Esophagus muscularis mucosa (tissue), 4 donors: Measurements from ENCODE around the gene NANOS1. TPM values are rescaled to one million over a fixed set of nuclear protein-coding genes. Genes with fewer than 3 reads are reported as not detected.

ENCODE experiments used
- small RNA-seq, 3 donors: library from RNA; depleted of rRNA; stranded (forward); fragments of <200 nt; gene quantifications; one replicate each; pipeline ENCODE3, GENCODE V24; 2016
- total RNA-seq, 4 donors: library from RNA; depleted of rRNA; stranded (reverse); fragments of >200 nt; gene quantifications; one replicate each; pipeline versions ENCODE4 v1.1.0 to v1.2.1, GENCODE V29; 2016

NANOS1 gene
- total RNA-seq, 4 donors from 2014 or later: 8.0 to 24.4 (median 14.6) TPM

Small RNAs within 50 kb of the gene (small RNA-seq; reads per million reads assigned to genes)
- 0 reads per million in 3 donors for gene RF00413
- 0 to 0.34 (median 0) reads per million in 3 donors for gene SNORA19

Other genes with a start within 250 kb of the NANOS1 start
- 100 to 1,000 TPM; 118 to 147 (median 128) TPM for gene EIF3A, start 51.1 kb downstream of the NANOS1 start, total RNA-seq
- 10 to 100 TPM; 19.1 to 23.7 (median 22.3) TPM for gene DENND10, start 74.4 kb downstream of the NANOS1 start, total RNA-seq
- gene SFXN4, start 136.0 kb downstream of the NANOS1 start, total RNA-seq: 10 to 100 TPM; 14.1 to 39.9 (median 17.8) TPM
- gene PRDX3, start 149.1 kb downstream of the NANOS1 start, total RNA-seq: 100 to 1,000 TPM; 128 to 195 (median 171) TPM
- 10 to 100 TPM; 39.6 to 64.4 (median 50.7) TPM for gene GRK5, start 177.9 kb downstream of the NANOS1 start, total RNA-seq